Mammary epithelial cell (primary cell): ENCODE results near the gene NOP9.

ENCODE experiments used
- CTCF ChIP-seq, 2 donors: IDR thresholded peaks in 1 of 2; conservative IDR thresholded peaks in 1 of 2; 2 replicates each; pipeline ENCODE4 v1.5.1; 2011 to 2012; ENCODE audit warnings: inconsistent platforms in 2 of 2, low read length in 2 of 2, mild to moderate bottlenecking in 2 of 2, control low read depth in 1 of 2, low read depth in 1 of 2; ENCODE audit not compliant: insufficient read depth in 1 of 2; ENCODE audit errors: extremely low read depth in 1 of 2
- EZH2 ChIP-seq: IDR thresholded peaks from 2 replicates; pipeline ENCODE4 v1.6.1; 2012; ENCODE audit warnings: low read length, inconsistent platforms, borderline replicate concordance

- TF ChIP-seq CTCF (conservative IDR thresholded peaks at IDR 0.05 in 1 of 2, IDR thresholded peaks at IDR 0.05 in 1 of 2; ENCODE audit: extremely low read depth in 1 of 2, insufficient read depth in 1 of 2, low read depth in 1 of 2, low read length in 2 of 2) = no peak
- TF ChIP-seq EZH2 = no peak
These were observed 47.5 kb downstream of the NOP9 start for GRCh38 chr14:24347134-24347533.
